Right lobe of liver (tissue), 4 donors: ENCODE measurements around the gene FGGY.

Experiments used
- POLR2A ChIP-seq: fragments of 450-650 bp; IDR thresholded peaks from one replicate; pipeline ENCODE4 v1.6.1; 2017; ENCODE audit warnings: antibody characterized with exemption, mild to moderate bottlenecking
- TF ChIP-seq, protein P1 (sequence below), 4 donors: fragments of 200-600 bp in 3 of 4; fragments of 450-650 bp in 1 of 4; IDR thresholded peaks; one replicate each; pipeline versions ENCODE4 v1.5.1 to v1.8.0; 2016 to 2022; ENCODE audit warnings: antibody characterized with exemption in 4 of 4, mild to moderate bottlenecking in 2 of 4
- donor health status: DM: no; HTN: no; CAD: no.
- donor health status: DM: no; HTN: no; CAD: no.
- donor health status: DM: no; HTN: yes; CAD: no.

- TF ChIP-seq, protein P1, sequence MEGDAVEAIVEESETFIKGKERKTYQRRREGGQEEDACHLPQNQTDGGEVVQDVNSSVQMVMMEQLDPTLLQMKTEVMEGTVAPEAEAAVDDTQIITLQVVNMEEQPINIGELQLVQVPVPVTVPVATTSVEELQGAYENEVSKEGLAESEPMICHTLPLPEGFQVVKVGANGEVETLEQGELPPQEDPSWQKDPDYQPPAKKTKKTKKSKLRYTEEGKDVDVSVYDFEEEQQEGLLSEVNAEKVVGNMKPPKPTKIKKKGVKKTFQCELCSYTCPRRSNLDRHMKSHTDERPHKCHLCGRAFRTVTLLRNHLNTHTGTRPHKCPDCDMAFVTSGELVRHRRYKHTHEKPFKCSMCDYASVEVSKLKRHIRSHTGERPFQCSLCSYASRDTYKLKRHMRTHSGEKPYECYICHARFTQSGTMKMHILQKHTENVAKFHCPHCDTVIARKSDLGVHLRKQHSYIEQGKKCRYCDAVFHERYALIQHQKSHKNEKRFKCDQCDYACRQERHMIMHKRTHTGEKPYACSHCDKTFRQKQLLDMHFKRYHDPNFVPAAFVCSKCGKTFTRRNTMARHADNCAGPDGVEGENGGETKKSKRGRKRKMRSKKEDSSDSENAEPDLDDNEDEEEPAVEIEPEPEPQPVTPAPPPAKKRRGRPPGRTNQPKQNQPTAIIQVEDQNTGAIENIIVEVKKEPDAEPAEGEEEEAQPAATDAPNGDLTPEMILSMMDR (IDR thresholded peaks at IDR 0.05), result no peak
- TF ChIP-seq POLR2A, result no peak
Observed at GRCh38 chr1:59757197-59757747, 460.4 kb downstream of the FGGY start.
